ENCODE measurements around the gene LAMC1. TPM values are rescaled to one million over a fixed set of nuclear protein-coding genes. Genes with fewer than 3 reads are reported as not detected.

LAMC1 gene
- total and polyA plus RNA-seq, 2 experiments from 2014 or later = 185 to 686 TPM

DNA sequence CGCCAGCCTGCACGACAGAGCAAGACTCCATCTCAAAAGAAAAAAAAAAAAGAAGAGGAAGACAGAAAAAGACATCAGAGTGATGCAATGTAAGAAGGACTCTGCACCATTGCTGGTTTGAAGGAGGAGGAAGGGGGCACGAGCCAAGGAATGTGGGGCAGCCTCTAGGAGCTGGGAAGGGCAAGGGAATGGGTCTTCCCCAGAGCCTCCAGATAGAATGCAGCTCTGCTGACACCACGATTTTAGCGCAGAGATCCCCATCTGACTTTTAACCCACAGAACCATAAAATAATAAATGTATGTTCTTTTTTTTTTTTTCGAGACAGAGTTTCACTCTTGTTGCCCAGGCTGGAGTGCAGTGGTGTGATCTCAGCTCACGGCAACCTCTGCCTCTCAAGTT, 129.0 kb downstream of the LAMC1 start:
- H3K27ac ChIP-seq = no peak overlapping the region
- no peak overlapping the region for H3K9ac ChIP-seq
- H3K4me3 ChIP-seq = no peak overlapping the region
- H3K4me1 ChIP-seq (ENCODE audit: insufficient read depth) = peaks cover 17% of the 10 kb centered on the region
- H3K36me3 ChIP-seq (ENCODE audit: low read depth) = no peaks in the 10 kb centered on the region
- no peak overlapping the region for H2AFZ ChIP-seq
- DNase-seq = no peak
- H3K9me2 ChIP-seq (ENCODE audit: insufficient read depth) = no peaks in the 10 kb centered on the region
- TF ChIP-seq EZH2phosphoT487 (IDR thresholded peaks at IDR 0.05; ENCODE audit: insufficient read depth, low read depth) = no peak
- TF ChIP-seq EZH2 (IDR thresholded peaks at IDR 0.05; ENCODE audit: insufficient read depth, poor library complexity, severe bottlenecking) = no peak
- no peaks in the 10 kb centered on the region for H3K79me2 ChIP-seq (ENCODE audit: insufficient read depth)
- H3F3A ChIP-seq (ENCODE audit: insufficient read depth) = peaks cover 41% of the 10 kb centered on the region
- in situ Hi-C loops (cut with MboI) = no loop called here
- WGBS, 2 experiments (ENCODE audit: low coverage in 1 of 2, low lambda C conversion rate in 2 of 2, missing lambda C conversion rate in 2 of 2) = 93 to 96% methylated on average over 7 of the region's 7 CpGs
- no peaks in the 10 kb centered on the region for H3K27me3 ChIP-seq (replicated peaks; ENCODE audit: insufficient read depth)
- H3K4me2 ChIP-seq (ENCODE audit: unreplicated experiment) = no peak overlapping the region
- no peaks in the 10 kb centered on the region for H4K20me1 ChIP-seq (ENCODE audit: insufficient read depth)
- H3K9me3 ChIP-seq (ENCODE audit: low read depth) = no peaks in the 10 kb centered on the region

DNA sequence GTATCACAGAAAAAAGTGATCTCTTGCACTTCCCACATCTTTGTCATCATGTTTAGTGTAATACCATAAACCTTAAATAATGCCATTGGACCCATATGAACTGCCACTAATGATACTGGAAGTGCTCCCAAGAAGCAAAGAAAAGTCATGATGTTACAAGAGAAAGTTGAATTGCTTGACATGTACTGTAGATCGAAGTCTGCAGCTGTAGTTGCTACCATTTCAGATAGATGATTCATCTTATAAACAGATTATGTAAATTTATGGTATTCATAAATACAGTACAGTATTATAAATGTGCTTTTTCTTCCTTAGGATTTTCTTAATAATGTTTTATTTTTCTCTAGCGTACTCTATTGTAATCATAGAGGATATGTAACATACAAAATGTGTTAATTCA, 132.7 kb downstream of the LAMC1 start:
- Histone ChIP-seq H3K9me2 (ENCODE audit: insufficient read depth) (no peaks in the 10 kb centered on the region), H2AFZ (no peak overlapping the region), H4K20me1 (ENCODE audit: insufficient read depth) (no peaks in the 10 kb centered on the region), H3K4me1 (ENCODE audit: insufficient read depth) (peaks cover 5% of the 10 kb centered on the region; the same call in 1 of the 2 replicates), H3K9ac (no peak overlapping the region), H3K4me3 (no peak overlapping the region), H3K9me3 (ENCODE audit: low read depth) (no peaks in the 10 kb centered on the region), H3K36me3 (ENCODE audit: low read depth) (no peaks in the 10 kb centered on the region), H3K4me2 (ENCODE audit: unreplicated experiment) (no peak overlapping the region), H3K27ac (no peak overlapping the region), H3F3A (ENCODE audit: insufficient read depth) (peaks cover 15% of the 10 kb centered on the region; the same call in 1 of the 2 replicates), H3K27me3 (replicated peaks; ENCODE audit: insufficient read depth) (no peaks in the 10 kb centered on the region), H3K79me2 (ENCODE audit: insufficient read depth) (no peaks in the 10 kb centered on the region)
- 49 to 54% methylated on average over 2 of the region's 2 CpGs for WGBS, 2 experiments (ENCODE audit: low coverage in 1 of 2, low lambda C conversion rate in 2 of 2, missing lambda C conversion rate in 2 of 2)
- DNase-seq = no peak
- in situ Hi-C loops (cut with MboI) = no loop called here
- TF ChIP-seq EZH2phosphoT487 (IDR thresholded peaks at IDR 0.05; ENCODE audit: insufficient read depth, low read depth) (no peak), EZH2 (IDR thresholded peaks at IDR 0.05; ENCODE audit: insufficient read depth, poor library complexity, severe bottlenecking) (no peak)

DNA sequence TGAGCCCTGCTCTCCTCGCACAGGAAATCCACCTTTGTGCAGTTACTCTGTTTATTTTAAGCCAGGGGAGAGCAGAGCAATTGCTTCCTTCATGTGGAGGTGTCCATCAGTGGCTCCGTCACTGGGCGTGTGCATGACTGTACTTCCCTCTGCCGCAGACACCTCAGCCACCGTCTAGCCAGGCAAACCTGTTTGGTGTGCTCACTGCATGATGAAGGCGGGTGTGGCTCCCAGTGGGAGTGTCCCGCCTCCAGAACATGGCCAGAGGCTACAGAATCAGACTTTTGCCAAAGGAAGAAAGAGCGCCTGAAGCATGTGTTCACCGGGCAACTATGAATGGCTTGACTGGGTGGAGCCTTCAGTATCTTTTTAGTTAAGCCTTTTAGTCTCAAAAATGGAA, 136.7 kb downstream of the LAMC1 start:
- H3K9me2 ChIP-seq (ENCODE audit: insufficient read depth) = no peaks in the 10 kb centered on the region
- WGBS, 2 experiments (ENCODE audit: low coverage in 1 of 2, low lambda C conversion rate in 2 of 2, missing lambda C conversion rate in 2 of 2) = 87 to 88% methylated on average over 9 of the region's 9 CpGs
- H3K36me3 ChIP-seq (ENCODE audit: low read depth) = no peaks in the 10 kb centered on the region
- H2AFZ ChIP-seq = no peak overlapping the region
- H4K20me1 ChIP-seq (ENCODE audit: insufficient read depth) = no peaks in the 10 kb centered on the region
- no peak overlapping the region for H3K27ac ChIP-seq
- TF ChIP-seq EZH2phosphoT487 (IDR thresholded peaks at IDR 0.05; ENCODE audit: insufficient read depth, low read depth) (no peak), EZH2 (IDR thresholded peaks at IDR 0.05; ENCODE audit: insufficient read depth, poor library complexity, severe bottlenecking) (no peak)
- no peaks in the 10 kb centered on the region for H3K27me3 ChIP-seq (replicated peaks; ENCODE audit: insufficient read depth)
- H3K9ac ChIP-seq = no peak overlapping the region
- DNase-seq = peak; percentile 54
- peaks cover 38% of the 10 kb centered on the region for H3F3A ChIP-seq (ENCODE audit: insufficient read depth)
- in situ Hi-C loops (cut with MboI) = no loop called here
- H3K4me1 ChIP-seq (ENCODE audit: insufficient read depth) = peaks cover 42% of the 10 kb centered on the region
- no peaks in the 10 kb centered on the region for H3K9me3 ChIP-seq (ENCODE audit: low read depth)
- H3K4me2 ChIP-seq (ENCODE audit: unreplicated experiment) = no peak overlapping the region
- H3K4me3 ChIP-seq = no peak overlapping the region
- H3K79me2 ChIP-seq (ENCODE audit: insufficient read depth) = no peaks in the 10 kb centered on the region

DNA sequence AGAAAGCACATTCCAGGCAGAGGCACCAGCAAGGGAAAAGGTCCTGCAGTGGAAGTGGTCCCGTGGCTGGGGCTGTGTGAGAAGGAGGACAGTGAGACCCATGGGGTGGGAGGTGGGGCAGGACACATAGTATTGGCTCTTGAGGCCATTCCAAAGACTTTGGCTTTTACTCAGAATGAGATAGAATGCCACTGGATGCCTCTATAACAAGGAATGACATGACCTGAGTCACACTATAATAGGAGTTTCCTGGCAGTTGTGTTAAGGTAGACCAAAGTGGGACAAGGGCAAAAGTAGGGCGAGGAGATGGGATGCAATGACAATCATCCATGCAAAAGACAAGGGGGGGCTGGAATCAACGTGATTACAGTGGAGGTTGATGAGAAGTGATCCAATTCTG, 138.2 kb downstream of the LAMC1 start:
- Histone ChIP-seq H3K9me2 (ENCODE audit: insufficient read depth) (no peaks in the 10 kb centered on the region), H3K4me3 (no peak overlapping the region), H2AFZ (no peak overlapping the region), H3K36me3 (ENCODE audit: low read depth) (no peaks in the 10 kb centered on the region), H3K27ac (no peak overlapping the region), H3K27me3 (replicated peaks; ENCODE audit: insufficient read depth) (no peaks in the 10 kb centered on the region), H3K4me2 (ENCODE audit: unreplicated experiment) (no peak overlapping the region), H3K9ac (no peak overlapping the region), H3K79me2 (ENCODE audit: insufficient read depth) (no peaks in the 10 kb centered on the region), H4K20me1 (ENCODE audit: insufficient read depth) (no peaks in the 10 kb centered on the region), H3K4me1 (ENCODE audit: insufficient read depth) (peaks cover 42% of the 10 kb centered on the region), H3K9me3 (ENCODE audit: low read depth) (no peaks in the 10 kb centered on the region), H3F3A (ENCODE audit: insufficient read depth) (peaks cover 35% of the 10 kb centered on the region)
- TF ChIP-seq EZH2phosphoT487 (IDR thresholded peaks at IDR 0.05; ENCODE audit: insufficient read depth, low read depth) (no peak), EZH2 (IDR thresholded peaks at IDR 0.05; ENCODE audit: insufficient read depth, poor library complexity, severe bottlenecking) (no peak)
- no peak for DNase-seq
- WGBS, 2 experiments (ENCODE audit: low coverage in 1 of 2, low lambda C conversion rate in 2 of 2, missing lambda C conversion rate in 2 of 2) = 82% methylated on average over 3 of the region's 3 CpGs
- in situ Hi-C loops (cut with MboI) = no loop called here

DNA sequence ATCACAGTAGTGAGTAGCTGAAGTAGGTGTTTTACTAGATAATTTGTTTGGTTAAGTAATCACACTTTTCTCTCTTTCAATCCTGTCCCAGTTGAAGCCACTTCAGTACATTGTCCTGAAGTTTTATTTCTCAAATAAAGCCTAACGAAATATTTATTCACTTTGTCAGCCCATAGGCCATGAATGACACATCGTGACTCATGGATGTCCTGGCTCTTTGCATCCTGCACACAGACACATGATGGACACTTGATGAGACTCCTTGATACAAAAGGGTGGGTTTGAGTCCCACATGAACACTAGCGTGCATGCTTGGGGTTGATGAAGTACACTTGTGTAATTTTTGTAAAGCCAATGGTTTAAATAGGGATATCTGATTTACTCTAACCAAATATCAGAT, 140.1 kb downstream of the LAMC1 start:
- Histone ChIP-seq H2AFZ (no peak overlapping the region), H3K27ac (peak overlapping the region; percentile 65), H4K20me1 (ENCODE audit: insufficient read depth) (no peaks in the 10 kb centered on the region), H3K36me3 (ENCODE audit: low read depth) (no peaks in the 10 kb centered on the region), H3F3A (ENCODE audit: insufficient read depth) (peaks cover 35% of the 10 kb centered on the region), H3K4me1 (ENCODE audit: insufficient read depth) (peaks cover 42% of the 10 kb centered on the region), H3K4me2 (ENCODE audit: unreplicated experiment) (peak overlapping the region; percentile 53), H3K9me3 (ENCODE audit: low read depth) (no peaks in the 10 kb centered on the region), H3K9me2 (ENCODE audit: insufficient read depth) (no peaks in the 10 kb centered on the region), H3K4me3 (no peak overlapping the region), H3K9ac (no peak overlapping the region), H3K79me2 (ENCODE audit: insufficient read depth) (no peaks in the 10 kb centered on the region), H3K27me3 (replicated peaks; ENCODE audit: insufficient read depth) (no peaks in the 10 kb centered on the region)
- DNase-seq = peak; percentile 87
- in situ Hi-C loops (cut with MboI) = no loop called here
- 20 to 23% methylated on average over 3 of the region's 3 CpGs for WGBS, 2 experiments (ENCODE audit: low coverage in 1 of 2, low lambda C conversion rate in 2 of 2, missing lambda C conversion rate in 2 of 2)
- no peak for TF ChIP-seq EZH2phosphoT487 (IDR thresholded peaks at IDR 0.05; ENCODE audit: insufficient read depth, low read depth)
- TF ChIP-seq EZH2 (IDR thresholded peaks at IDR 0.05; ENCODE audit: insufficient read depth, poor library complexity, severe bottlenecking) = no peak
